GM12872 (cell line): ENCODE results near the gene EHMT1.

Source experiments
- CTCF ChIP-seq: IDR thresholded peaks from 3 replicates; pipeline ENCODE4 v1.5.1; 2011; ENCODE audit warnings: low read depth, mild to moderate bottlenecking, low read length, moderate library complexity; ENCODE audit not compliant: insufficient read depth

The EHMT1 gene

GRCh38 chr9:137739371-137740309 is 120.8 kb downstream of the EHMT1 start:
- no peak for TF ChIP-seq CTCF

- no peak for TF ChIP-seq CTCF
These were observed 121.5 kb downstream of the EHMT1 start for GRCh38 chr9:137740312-137740711.

- TF ChIP-seq CTCF, result no peak
These were observed 122.5 kb downstream of the EHMT1 start for GRCh38 chr9:137741330-137741729.

GRCh38 chr9:137742698-137743097 is 123.9 kb downstream of the EHMT1 start:
- no peak for TF ChIP-seq CTCF

- TF ChIP-seq CTCF, result no peak
These were observed 124.9 kb downstream of the EHMT1 start for GRCh38 chr9:137743695-137744094.

GRCh38 chr9:137744632-137745183 is 125.9 kb downstream of the EHMT1 start:
- TF ChIP-seq CTCF, result no peak

GRCh38 chr9:137745541-137745991 is 126.8 kb downstream of the EHMT1 start:
- no peak for TF ChIP-seq CTCF
